ENCODE results near the gene ETNK1. TPM values are rescaled to one million over a fixed set of nuclear protein-coding genes. Genes with fewer than 3 reads are reported as not detected.

ETNK1 gene
- total RNA-seq, 1 donor: 37.6 TPM

- no peak for TF ChIP-seq CTCF (IDR thresholded peaks at IDR 0.05; ENCODE audit: insufficient read depth, low read length)
Measured at GRCh38 chr12:22682663-22683062, 57.7 kb downstream of the ETNK1 start.

GRCh38 chr12:22683131-22683530 lies 58.2 kb downstream of the ETNK1 start:
- no peak for DNase-seq (ENCODE audit: low read depth)
- no peak for TF ChIP-seq CTCF (IDR thresholded peaks at IDR 0.05; ENCODE audit: insufficient read depth, low read length)
- no peak overlapping the region for H3K4me3 ChIP-seq (ENCODE audit: low read depth, low read length)

More at GRCh38 chr12:22682663-22683062, 57.7 kb downstream of the ETNK1 start:
- H3K4me3 ChIP-seq (ENCODE audit: low read depth, low read length): no peak overlapping the region
- DNase-seq (ENCODE audit: low read depth): no peak

- DNase-seq (ENCODE audit: low read depth): peak; percentile 73
- peak; percentile 67 for TF ChIP-seq CTCF (IDR thresholded peaks at IDR 0.05; ENCODE audit: insufficient read depth, low read length)
- H3K4me3 ChIP-seq (ENCODE audit: low read depth, low read length): no peak overlapping the region
Measured at GRCh38 chr12:22684140-22685118, 59.5 kb downstream of the ETNK1 start.

- no peak overlapping the region for H3K4me3 ChIP-seq (ENCODE audit: low read depth, low read length)
- TF ChIP-seq CTCF (IDR thresholded peaks at IDR 0.05; ENCODE audit: insufficient read depth, low read length): no peak
- DNase-seq (ENCODE audit: low read depth): no peak
Measured at GRCh38 chr12:22686193-22686592, 61.2 kb downstream of the ETNK1 start.

- H3K4me3 ChIP-seq (ENCODE audit: low read depth, low read length): no peak overlapping the region
Measured at GRCh38 chr12:22687361-22688076, 62.5 kb downstream of the ETNK1 start.

GRCh38 chr12:22689876-22690275 lies 64.9 kb downstream of the ETNK1 start:
- TF ChIP-seq CTCF (IDR thresholded peaks at IDR 0.05; ENCODE audit: insufficient read depth, low read length): no peak
- DNase-seq (ENCODE audit: low read depth): no peak
- no peak overlapping the region for H3K4me3 ChIP-seq (ENCODE audit: low read depth, low read length)

More at GRCh38 chr12:22687361-22688076, 62.5 kb downstream of the ETNK1 start:
- peak; percentile 65 for DNase-seq (ENCODE audit: low read depth)
- no peak for TF ChIP-seq CTCF (IDR thresholded peaks at IDR 0.05; ENCODE audit: insufficient read depth, low read length)
